Vagina (tissue), 2 donors: ENCODE data around the gene ELOVL1.

Experiments used
- POLR2A ChIP-seq, 2 donors: fragments of 450-650 bp; IDR thresholded peaks; one replicate each; pipeline ENCODE4 v1.6.1; 2017; ENCODE audit warnings: antibody characterized with exemption in 2 of 2, mild to moderate bottlenecking in 2 of 2, moderate library complexity in 2 of 2
- TF ChIP-seq, protein P1 (sequence below), 3 experiments: fragments of 450-650 bp in 2 of 3; fragments of 200-600 bp in 1 of 3; sonication (generic) in 1 of 3; IDR thresholded peaks; one replicate each; pipeline ENCODE4 v1.5.1; 2017 to 2019; ENCODE audit warnings: antibody characterized with exemption in 3 of 3, mild to moderate bottlenecking in 2 of 3, moderate library complexity in 2 of 3

- TF ChIP-seq POLR2A (IDR thresholded peaks at IDR 0.05) = no peak
- TF ChIP-seq, protein P1, sequence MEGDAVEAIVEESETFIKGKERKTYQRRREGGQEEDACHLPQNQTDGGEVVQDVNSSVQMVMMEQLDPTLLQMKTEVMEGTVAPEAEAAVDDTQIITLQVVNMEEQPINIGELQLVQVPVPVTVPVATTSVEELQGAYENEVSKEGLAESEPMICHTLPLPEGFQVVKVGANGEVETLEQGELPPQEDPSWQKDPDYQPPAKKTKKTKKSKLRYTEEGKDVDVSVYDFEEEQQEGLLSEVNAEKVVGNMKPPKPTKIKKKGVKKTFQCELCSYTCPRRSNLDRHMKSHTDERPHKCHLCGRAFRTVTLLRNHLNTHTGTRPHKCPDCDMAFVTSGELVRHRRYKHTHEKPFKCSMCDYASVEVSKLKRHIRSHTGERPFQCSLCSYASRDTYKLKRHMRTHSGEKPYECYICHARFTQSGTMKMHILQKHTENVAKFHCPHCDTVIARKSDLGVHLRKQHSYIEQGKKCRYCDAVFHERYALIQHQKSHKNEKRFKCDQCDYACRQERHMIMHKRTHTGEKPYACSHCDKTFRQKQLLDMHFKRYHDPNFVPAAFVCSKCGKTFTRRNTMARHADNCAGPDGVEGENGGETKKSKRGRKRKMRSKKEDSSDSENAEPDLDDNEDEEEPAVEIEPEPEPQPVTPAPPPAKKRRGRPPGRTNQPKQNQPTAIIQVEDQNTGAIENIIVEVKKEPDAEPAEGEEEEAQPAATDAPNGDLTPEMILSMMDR (IDR thresholded peaks at IDR 0.05) = no peak
These were observed 33.2 kb downstream of the ELOVL1 start for GRCh38 chr1:43334453-43335205.
